Smooth muscle cell of the pulmonary artery (primary cell): Measurements from ENCODE around the gene LDB1. TPM values are rescaled to one million over a fixed set of nuclear protein-coding genes. Genes with fewer than 3 reads are reported as not detected.

Experiments
- total RNA-seq: library from RNA; depleted of rRNA; stranded (reverse); fragments of >200 nt; gene quantifications from 2 replicates; pipeline ENCODE4 v1.2.3, GENCODE V29; 2014

The LDB1 gene, protein sequence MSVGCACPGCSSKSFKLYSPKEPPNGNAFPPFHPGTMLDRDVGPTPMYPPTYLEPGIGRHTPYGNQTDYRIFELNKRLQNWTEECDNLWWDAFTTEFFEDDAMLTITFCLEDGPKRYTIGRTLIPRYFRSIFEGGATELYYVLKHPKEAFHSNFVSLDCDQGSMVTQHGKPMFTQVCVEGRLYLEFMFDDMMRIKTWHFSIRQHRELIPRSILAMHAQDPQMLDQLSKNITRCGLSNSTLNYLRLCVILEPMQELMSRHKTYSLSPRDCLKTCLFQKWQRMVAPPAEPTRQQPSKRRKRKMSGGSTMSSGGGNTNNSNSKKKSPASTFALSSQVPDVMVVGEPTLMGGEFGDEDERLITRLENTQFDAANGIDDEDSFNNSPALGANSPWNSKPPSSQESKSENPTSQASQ
- total RNA-seq: 43.3 and 48.1 TPM in 2 replicates

DNA sequence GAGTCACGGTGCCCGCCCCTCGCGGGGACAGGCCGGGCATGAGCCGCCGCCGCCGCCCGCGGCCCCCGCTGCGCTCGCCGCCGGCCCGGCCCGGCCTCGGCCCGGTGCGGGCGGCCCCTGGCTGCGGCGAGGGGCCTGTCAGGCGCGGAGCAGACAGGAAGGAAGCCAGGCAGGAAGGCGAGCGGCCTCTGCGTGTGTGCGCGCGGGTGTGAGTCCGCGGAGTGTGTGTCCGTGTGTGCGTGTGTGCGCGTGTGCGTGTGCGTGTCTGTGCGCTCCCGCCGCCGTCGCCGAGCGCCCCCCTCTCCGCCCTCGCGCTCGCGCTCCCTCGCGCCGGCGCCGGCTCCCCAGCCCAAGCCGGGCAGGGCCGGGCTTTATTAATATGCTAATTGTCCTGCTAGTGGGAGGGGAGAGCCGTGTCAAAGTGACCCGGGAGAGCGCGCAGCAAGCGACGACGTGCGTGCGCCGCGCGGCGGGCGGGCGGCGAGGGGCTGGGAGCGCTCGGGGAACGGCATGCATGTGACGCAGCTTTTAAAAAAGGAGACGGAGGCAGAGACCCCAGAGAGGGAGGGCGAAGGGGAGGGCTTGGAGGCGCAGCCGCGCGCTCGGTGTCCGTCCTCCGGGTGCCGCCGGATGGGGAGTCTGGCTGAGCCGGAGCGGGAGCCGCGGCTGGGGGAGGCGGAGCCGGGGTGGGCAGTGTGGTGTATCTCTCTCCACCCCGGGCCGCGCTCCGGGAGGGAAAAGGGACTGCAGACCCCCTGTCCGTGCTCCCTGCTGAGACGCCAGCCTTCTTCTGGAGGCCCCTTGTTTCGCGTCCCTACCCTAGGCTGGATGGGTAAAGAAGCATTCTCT lies at the start of gene LDB1:
Gene LDB1 (minus strand): TSS at position 227 of the 849 bp plus-strand sequence. CDS start 258 bp downstream, outside the sequence.

DNA sequence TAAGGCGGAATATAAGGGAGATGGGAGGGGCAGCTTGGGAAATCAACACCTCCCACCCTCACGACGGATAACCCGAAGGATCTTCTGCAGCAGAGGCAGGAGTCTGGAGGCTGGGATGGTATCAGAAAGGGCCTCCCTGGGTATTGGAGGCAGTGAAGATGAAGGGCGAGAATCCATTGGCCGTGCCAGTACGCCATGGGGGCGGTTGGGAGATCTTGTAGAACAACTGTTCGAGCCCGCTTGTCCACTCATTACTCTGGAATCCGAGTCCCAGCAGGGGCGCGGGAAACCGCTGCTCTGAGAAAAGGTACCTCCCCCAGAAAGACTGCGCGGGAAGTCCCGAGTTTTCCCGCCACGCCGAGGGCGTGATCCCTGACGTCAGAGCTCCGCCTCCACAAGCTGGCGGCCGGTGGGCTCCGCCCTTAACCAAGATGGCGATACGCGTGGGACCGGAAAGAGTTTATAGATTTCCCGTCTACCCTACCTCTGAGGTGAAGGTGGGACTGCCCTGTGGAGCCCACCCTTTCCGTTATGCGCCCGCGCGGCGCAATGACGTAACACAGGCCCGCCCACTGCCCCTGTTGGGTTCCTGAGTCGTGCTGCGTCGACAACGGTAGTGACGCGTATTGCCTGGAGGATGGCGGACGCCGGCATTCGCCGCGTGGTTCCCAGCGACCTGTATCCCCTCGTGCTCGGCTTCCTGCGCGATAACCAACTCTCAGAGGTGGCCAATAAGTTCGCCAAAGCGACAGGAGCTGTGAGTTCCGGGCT lies 31.8 kb upstream of the LDB1 start, which contains the start of gene NOLC1:
Gene NOLC1 (plus strand): TSS at position 616 of the 771 bp plus-strand sequence. CDS start 22 bp downstream, at position 638.

DNA sequence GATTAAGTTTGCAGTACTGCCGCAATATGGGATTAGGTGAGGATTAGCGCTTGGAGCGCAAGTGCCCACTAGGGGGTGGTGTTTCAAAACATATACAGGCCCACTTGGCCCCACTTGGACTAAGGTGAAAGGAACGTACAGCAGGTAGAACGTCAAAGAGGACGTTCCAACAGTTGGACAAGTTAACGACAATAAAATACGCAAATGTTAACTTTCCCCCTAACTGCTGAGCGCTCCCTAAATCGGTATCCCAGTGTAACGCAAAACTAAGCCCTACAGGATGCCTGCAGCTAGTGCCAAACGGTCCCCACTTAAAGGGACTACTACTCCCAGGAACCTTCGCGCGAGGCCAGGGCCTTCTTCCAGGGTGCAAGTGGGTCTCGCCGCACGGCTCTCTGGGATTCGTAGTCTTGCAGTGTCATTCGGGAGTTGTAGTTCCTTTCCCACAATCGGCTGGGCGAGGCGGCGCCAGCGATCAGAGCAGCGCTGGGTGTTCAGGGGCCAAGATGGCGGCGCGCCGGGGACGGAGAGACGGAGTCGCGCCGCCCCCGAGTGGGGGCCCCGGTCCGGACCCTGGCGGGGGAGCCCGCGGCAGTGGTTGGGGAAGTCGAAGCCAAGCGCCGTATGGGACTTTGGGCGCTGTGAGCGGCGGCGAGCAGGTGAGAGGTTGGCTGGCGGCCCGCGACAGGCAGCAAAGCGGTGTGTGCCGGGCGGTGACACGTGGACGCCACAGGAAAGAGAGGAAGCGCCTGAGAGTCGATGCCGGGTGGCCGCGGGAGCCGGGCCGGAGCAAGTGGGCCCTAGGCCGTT lies 12.6 kb upstream of the LDB1 start, which contains the start of gene PPRC1:
Gene PPRC1 (plus strand): TSS at position 478 of the 810 bp plus-strand sequence. CDS start 29 bp downstream, at position 507.

DNA sequence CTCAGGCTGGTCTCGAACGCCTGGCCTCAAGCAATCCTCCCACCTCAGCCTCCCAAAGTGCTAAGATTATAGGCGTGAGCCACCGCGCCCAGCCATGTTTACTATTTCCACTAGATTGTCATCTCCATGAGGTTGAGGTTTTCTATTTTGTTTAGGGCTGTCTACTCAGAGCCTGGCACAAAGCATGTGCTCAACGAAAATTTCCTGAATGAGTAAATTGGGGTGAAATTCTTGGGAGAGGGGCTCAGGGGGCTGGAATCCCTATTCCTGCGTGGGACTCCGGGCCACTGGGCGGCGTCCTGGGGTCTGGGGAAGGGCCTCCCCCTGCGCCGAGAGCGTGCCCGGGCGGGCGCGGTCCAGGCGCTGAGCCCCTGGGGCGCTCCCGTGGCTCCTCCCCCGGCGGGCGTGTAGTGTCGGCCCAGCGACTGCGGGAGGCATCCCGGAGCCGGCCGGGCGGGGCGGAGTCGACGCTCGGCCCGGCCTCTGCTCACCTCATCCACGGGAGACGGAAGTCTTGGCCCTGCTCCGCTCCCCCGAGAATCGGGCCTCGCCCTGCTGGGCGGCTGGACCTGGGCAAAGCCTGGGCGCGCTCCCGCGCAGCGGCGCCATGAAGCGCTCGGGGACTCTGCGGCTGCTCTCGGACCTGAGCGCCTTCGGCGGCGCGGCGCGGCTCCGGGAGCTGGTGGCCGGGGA lies 55.2 kb downstream of the LDB1 start, which contains the start of gene HPS6:
Gene HPS6 (plus strand): TSS at position 482 of the 693 bp plus-strand sequence. CDS start 126 bp downstream, at position 608.

Other genes with a start within 250 kb of the LDB1 start
- 11.2 and 11.7 TPM in 2 replicates for gene ARMH3, start 64.2 kb downstream of the LDB1 start, total RNA-seq
- 31.1 and 34.6 TPM in 2 replicates for gene HPS6, start 55.0 kb downstream of the LDB1 start, total RNA-seq
- 13.3 and 20.9 TPM in 2 replicates for gene PPRC1, start 12.7 kb upstream of the LDB1 start, total RNA-seq
- 20.2 and 28.0 TPM in 2 replicates for gene NOLC1, start 32.0 kb upstream of the LDB1 start, total RNA-seq
- gene ELOVL3, start 105.9 kb upstream of the LDB1 start, total RNA-seq: 0.13 and 0.20 TPM in 2 replicates
- gene PITX3, start 121.1 kb upstream of the LDB1 start, total RNA-seq: 0.13 and 0.23 TPM in 2 replicates
- gene GBF1, start 125.2 kb upstream of the LDB1 start, total RNA-seq: 50.8 and 56.1 TPM in 2 replicates